GM21367 (cell line): Measurements from ENCODE around the gene ADH1A.
"Not testable (repeated sequence)": the region's sequence is repeated elsewhere in the genome, so short reads cannot be mapped to it uniquely, and the experiment has no call there.

ENCODE experiments used
- ATAC-seq: cut with Tn5 transposase; IDR thresholded peaks from one replicate; pipeline ENCODE4 v1.9.1; 2021; ENCODE audit not compliant: unreplicated experiment

ADH1A gene

GRCh38 chr4:99290848-99291786 is at the start of gene ADH1A:
ADH1A (minus strand) TSS chr4:99290985; CDS start chr4:99290914, 71 bp downstream.
- no peak for ATAC-seq

- ATAC-seq, result no peak
These were observed 48.4 kb upstream of the ADH1A start for GRCh38 chr4:99339172-99339571.

GRCh38 chr4:99336553-99336952 is 45.8 kb upstream of the ADH1A start:
- ATAC-seq, result no peak

GRCh38 chr4:99334880-99335279 is 44.1 kb upstream of the ADH1A start:
- no peak for ATAC-seq

- no peak for ATAC-seq
These were observed 39.9 kb upstream of the ADH1A start for GRCh38 chr4:99330648-99331047.

- ATAC-seq, result no peak
These were observed 39.1 kb upstream of the ADH1A start for GRCh38 chr4:99329876-99330275.

GRCh38 chr4:99324979-99325378 is 34.2 kb upstream of the ADH1A start:
- no peak for ATAC-seq

- ATAC-seq, result no peak
These were observed 33.6 kb upstream of the ADH1A start for GRCh38 chr4:99324361-99324760.

GRCh38 chr4:99323756-99324155 is 33.0 kb upstream of the ADH1A start:
- ATAC-seq, result no peak

- no peak for ATAC-seq
These were observed 30.7 kb upstream of the ADH1A start, which contains the start of gene ADH1B for GRCh38 chr4:99321241-99322191. ADH1B (minus strand) TSS chr4:99321401; CDS start chr4:99321331, 70 bp downstream.

- not testable (repeated sequence) for ATAC-seq
These were observed 27.0 kb upstream of the ADH1A start for GRCh38 chr4:99317811-99318210.

GRCh38 chr4:99317354-99317753 is 26.6 kb upstream of the ADH1A start:
- ATAC-seq, result no peak

- no peak for ATAC-seq
These were observed 25.1 kb upstream of the ADH1A start for GRCh38 chr4:99315839-99316238.

GRCh38 chr4:99314211-99314610 is 23.4 kb upstream of the ADH1A start:
- no peak for ATAC-seq

- ATAC-seq, result no peak
These were observed 19.6 kb upstream of the ADH1A start for GRCh38 chr4:99310389-99310788.

- ATAC-seq, result no peak
These were observed 15.0 kb upstream of the ADH1A start for GRCh38 chr4:99305638-99306400.

GRCh38 chr4:99301376-99302164 is 10.8 kb upstream of the ADH1A start:
- ATAC-seq, result no peak

- no peak for ATAC-seq
These were observed 10.1 kb upstream of the ADH1A start for GRCh38 chr4:99300934-99301333.

GRCh38 chr4:99293357-99293756 is 2.6 kb upstream of the ADH1A start:
- ATAC-seq, result no peak

GRCh38 chr4:99285387-99285786 is 5.4 kb downstream of the ADH1A start:
- no peak for ATAC-seq
